HepG2 (cell line): ENCODE measurements around the gene APRT. TPM values are rescaled to one million over a fixed set of nuclear protein-coding genes. Genes with fewer than 3 reads are reported as not detected.

Experiments used
- GATA4 ChIP-seq: sonication (generic); IDR thresholded peaks from 2 replicates; pipeline ENCODE4 v1.6.1; 2016; ENCODE audit warnings: antibody characterized with exemption, low read depth, borderline replicate concordance
- GPN1 ChIP-seq: sonication (generic); formaldehyde crosslinking; IDR thresholded peaks from 2 replicates; pipeline ENCODE4 v1.5.1; 2020; ENCODE audit warnings: missing genetic modification reagents, borderline replicate concordance
- HHEX ChIP-seq: IDR thresholded peaks from 2 replicates; pipeline ENCODE4 v1.6.1; 2016; ENCODE audit warnings: control low read depth
- RAD51 ChIP-seq: fragments of 450-650 bp; IDR thresholded peaks from 2 replicates; pipeline ENCODE4 v1.6.1; 2016; ENCODE audit warnings: borderline replicate concordance
- REPIN1 ChIP-seq: sonication (generic); formaldehyde crosslinking; IDR thresholded peaks from 2 replicates; pipeline ENCODE4 v1.8.0; 2022; ENCODE audit warnings: missing genetic modification reagents, low read depth, mild to moderate bottlenecking, borderline replicate concordance
- SKIL ChIP-seq: sonication (generic); formaldehyde crosslinking; IDR thresholded peaks from 2 replicates; pipeline ENCODE4 v1.8.0; 2022; ENCODE audit warnings: missing genetic modification reagents, mild to moderate bottlenecking, moderate library complexity, borderline replicate concordance
- SMAD1 ChIP-seq: sonication (generic); formaldehyde crosslinking; IDR thresholded peaks from 2 replicates; pipeline ENCODE4 v1.4.0; 2020; ENCODE audit warnings: missing genetic modification reagents, low read depth, mild to moderate bottlenecking, borderline replicate concordance
- U2AF2 ChIP-seq: fragments of 200-400 bp; formaldehyde crosslinking; IDR thresholded peaks from 2 replicates; pipeline ENCODE4 v1.6.1; 2017; ENCODE audit warnings: low read depth, mild to moderate bottlenecking, low read length
- ZBTB34 ChIP-seq: sonication (generic); formaldehyde crosslinking; IDR thresholded peaks from 2 replicates; pipeline ENCODE4 v1.8.0; 2022; ENCODE audit warnings: mild to moderate bottlenecking, missing genetic modification reagents
- ZFP82 ChIP-seq: sonication (generic); formaldehyde crosslinking; IDR thresholded peaks from 2 replicates; pipeline ENCODE4 v1.5.1; 2020; ENCODE audit warnings: mild to moderate bottlenecking, missing genetic modification reagents, borderline replicate concordance
- ZHX2 ChIP-seq, 2 experiments: sonication (generic) in 1 of 2; formaldehyde crosslinking in 1 of 2; IDR thresholded peaks; 2 replicates each; pipeline versions ENCODE4 v1.6.1 to v1.9.0; 2014 to 2022; ENCODE audit warnings: antibody characterized with exemption in 1 of 2, borderline replicate concordance in 1 of 2, inconsistent platforms in 1 of 2, low read depth in 1 of 2, missing genetic modification reagents in 1 of 2
- ZNF569 ChIP-seq: sonication (generic); formaldehyde crosslinking; IDR thresholded peaks from 2 replicates; pipeline ENCODE4 v1.5.0; 2020; ENCODE audit warnings: mild to moderate bottlenecking, missing genetic modification reagents, moderate library complexity, borderline replicate concordance
- ZNF770 ChIP-seq: sonication (generic); formaldehyde crosslinking; IDR thresholded peaks from 2 replicates; pipeline ENCODE4 v1.5.0; 2020; ENCODE audit warnings: mild to moderate bottlenecking, missing genetic modification reagents
- ZNF781 ChIP-seq: sonication (generic); formaldehyde crosslinking; IDR thresholded peaks from 2 replicates; pipeline ENCODE4 v1.5.1; 2020; ENCODE audit warnings: borderline replicate concordance, mild to moderate bottlenecking, missing genetic modification reagents; ENCODE audit errors: not compliant biosample characterization
- ZSCAN12 ChIP-seq: sonication (generic); formaldehyde crosslinking; IDR thresholded peaks from 2 replicates; pipeline ENCODE4 v1.9.0; 2021; ENCODE audit warnings: mild to moderate bottlenecking, missing genetic modification reagents
- polyA plus RNA-seq, 8 experiments: library from polyadenylated mRNA; depleted of rRNA in 3 of 8; stranded (reverse) in 7 of 8; unstranded in 1 of 8; fragments of >200 nt; fragmentation: Illumina TruSeq in 4 of 8; extraction: Trizol in 4 of 8; gene quantifications; 2 replicates each; pipeline versions ENCODE4 v1.2.1 to v1.2.3, GENCODE V29; 2011 to 2016; ENCODE audit warnings: low read depth in 4 of 8, missing spikeins in 1 of 8, mixed read lengths in 1 of 8; ENCODE audit not compliant: insufficient read depth in 1 of 8
- total RNA-seq, 5 experiments: library from RNA; depleted of rRNA; stranded (reverse); fragments of >200 nt; fragmentation: Illumina TruSeq; extraction: Trizol; gene quantifications; 2 replicates each; pipeline ENCODE4 v1.2.3, GENCODE V29; 2016; ENCODE audit warnings: low read depth in 1 of 5

The APRT gene
- total and polyA plus RNA-seq, 2 of the 13 experiments (the other 11 are each of a cell fraction or from before 2014, with no cell fraction given): 155 to 242 TPM

GRCh38 chr16:88787579-88788314 lies 24.0 kb downstream of the APRT start (continued):
- TF ChIP-seq ZHX2 (IDR thresholded peaks at IDR 0.05; ENCODE audit: low read depth) (no peak), ZHX2 (CRISPR knock-in tag; IDR thresholded peaks at IDR 0.05; ENCODE audit: borderline replicate concordance) (no peak), ZNF569 (CRISPR knock-in tag) (no peak), SMAD1 (CRISPR knock-in tag) (no peak), GATA4 (no peak), GPN1 (CRISPR knock-in tag) (no peak), SKIL (CRISPR knock-in tag) (no peak), ZBTB34 (CRISPR knock-in tag) (0 out of 2 replicates have a peak, but pooled peaks have one; percentile 44), HHEX (CRISPR knock-in tag) (no peak), RAD51 (no peak), ZSCAN12 (CRISPR knock-in tag) (no peak), ZFP82 (CRISPR knock-in tag) (no peak), ZNF781 (CRISPR knock-in tag) (no peak), U2AF2 (no peak), ZNF770 (CRISPR knock-in tag) (no peak), REPIN1 (CRISPR knock-in tag) (0 out of 2 replicates have a peak, but pooled peaks have one; percentile 52)
